Measurements from ENCODE around the gene DNAAF2.

DNAAF2 gene

DNA sequence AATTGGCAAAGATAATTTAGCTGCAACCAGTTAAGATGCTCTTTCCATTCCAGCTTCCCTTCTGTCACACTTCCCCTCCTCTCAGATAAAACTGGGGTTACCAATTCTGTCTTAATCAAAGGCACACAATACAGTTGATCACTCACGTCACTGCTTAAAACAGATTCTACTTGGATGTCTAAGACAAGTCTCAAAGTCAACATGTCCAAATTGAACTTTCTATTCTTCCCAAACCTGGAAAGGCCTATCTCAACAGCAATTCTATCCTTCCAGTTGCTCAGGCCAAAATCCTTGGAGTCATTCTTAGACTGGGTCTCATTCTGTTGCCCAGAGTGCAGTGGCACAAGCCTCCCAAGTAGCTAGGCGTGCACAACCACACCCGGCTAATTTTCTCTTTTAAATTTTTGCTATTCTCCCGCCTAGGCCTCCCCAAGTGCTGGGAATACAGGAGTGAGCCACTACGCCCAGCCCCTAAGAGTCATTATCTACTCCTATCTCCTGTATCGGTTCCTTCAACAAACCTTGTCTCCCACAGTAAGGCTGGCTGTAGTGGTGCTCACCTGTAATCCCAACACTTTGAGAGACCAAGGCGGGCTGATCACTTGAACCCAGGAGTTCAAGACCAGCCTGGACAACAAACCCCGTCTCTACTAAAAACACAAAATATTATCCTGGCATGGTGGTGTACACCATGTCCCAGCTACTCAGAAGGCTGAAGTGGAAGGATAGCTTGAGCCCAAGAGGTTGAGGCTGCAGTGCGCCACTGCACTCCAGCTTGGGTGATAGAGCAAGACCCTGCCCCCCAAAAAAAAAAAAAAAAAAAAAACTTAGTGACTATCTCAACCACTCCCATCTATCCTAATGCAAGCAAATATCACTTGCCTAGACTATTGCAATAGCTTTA, 53.6 kb downstream of the DNAAF2 start:
- DNase-seq (ENCODE audit: low read depth): peak; percentile 28
- TF ChIP-seq POLR2A (IDR thresholded peaks at IDR 0.05; ENCODE audit: extremely low read depth, insufficient read length): no peak
- TF ChIP-seq, protein P1, sequence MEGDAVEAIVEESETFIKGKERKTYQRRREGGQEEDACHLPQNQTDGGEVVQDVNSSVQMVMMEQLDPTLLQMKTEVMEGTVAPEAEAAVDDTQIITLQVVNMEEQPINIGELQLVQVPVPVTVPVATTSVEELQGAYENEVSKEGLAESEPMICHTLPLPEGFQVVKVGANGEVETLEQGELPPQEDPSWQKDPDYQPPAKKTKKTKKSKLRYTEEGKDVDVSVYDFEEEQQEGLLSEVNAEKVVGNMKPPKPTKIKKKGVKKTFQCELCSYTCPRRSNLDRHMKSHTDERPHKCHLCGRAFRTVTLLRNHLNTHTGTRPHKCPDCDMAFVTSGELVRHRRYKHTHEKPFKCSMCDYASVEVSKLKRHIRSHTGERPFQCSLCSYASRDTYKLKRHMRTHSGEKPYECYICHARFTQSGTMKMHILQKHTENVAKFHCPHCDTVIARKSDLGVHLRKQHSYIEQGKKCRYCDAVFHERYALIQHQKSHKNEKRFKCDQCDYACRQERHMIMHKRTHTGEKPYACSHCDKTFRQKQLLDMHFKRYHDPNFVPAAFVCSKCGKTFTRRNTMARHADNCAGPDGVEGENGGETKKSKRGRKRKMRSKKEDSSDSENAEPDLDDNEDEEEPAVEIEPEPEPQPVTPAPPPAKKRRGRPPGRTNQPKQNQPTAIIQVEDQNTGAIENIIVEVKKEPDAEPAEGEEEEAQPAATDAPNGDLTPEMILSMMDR (IDR thresholded peaks at IDR 0.05; ENCODE audit: low read depth, low read length): no peak
- no peak for TF ChIP-seq MYC (IDR thresholded peaks at IDR 0.05; ENCODE audit: low read depth, low read length)
- TF ChIP-seq, protein P2, sequence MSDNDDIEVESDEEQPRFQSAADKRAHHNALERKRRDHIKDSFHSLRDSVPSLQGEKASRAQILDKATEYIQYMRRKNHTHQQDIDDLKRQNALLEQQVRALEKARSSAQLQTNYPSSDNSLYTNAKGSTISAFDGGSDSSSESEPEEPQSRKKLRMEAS (IDR thresholded peaks at IDR 0.05; ENCODE audit: low read depth, low read length): no peak
- peak overlapping the region; percentile 8 for H3K4me3 ChIP-seq (ENCODE audit: low read depth, low read length)

DNA sequence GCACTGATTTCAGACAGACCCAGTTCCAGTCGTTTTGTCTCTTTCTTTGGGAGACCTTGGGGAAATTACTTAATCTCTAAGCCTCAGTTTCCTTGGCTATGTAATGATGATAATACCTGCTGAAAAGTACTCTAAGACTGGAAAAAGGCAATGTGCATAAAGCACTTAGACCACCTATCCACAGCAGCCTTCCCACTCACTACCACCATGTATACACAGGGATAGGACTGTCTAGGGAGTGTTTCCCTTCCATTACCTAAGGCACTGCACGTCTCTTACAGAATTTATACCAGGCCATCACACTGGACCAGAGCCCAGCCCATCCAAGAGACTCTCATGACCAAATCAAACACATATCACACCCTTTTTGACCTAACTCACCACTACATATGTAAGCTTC, 55.2 kb downstream of the DNAAF2 start:
- DNase-seq (ENCODE audit: low read depth): no peak
- no peak overlapping the region for H3K4me3 ChIP-seq (ENCODE audit: low read depth, low read length)
- TF ChIP-seq POLR2A (IDR thresholded peaks at IDR 0.05; ENCODE audit: extremely low read depth, insufficient read length) (no peak), MYC (IDR thresholded peaks at IDR 0.05; ENCODE audit: low read depth, low read length) (no peak)
- TF ChIP-seq, protein P1 (IDR thresholded peaks at IDR 0.05; ENCODE audit: low read depth, low read length): no peak
- TF ChIP-seq, protein P2 (IDR thresholded peaks at IDR 0.05; ENCODE audit: low read depth, low read length): no peak

DNA sequence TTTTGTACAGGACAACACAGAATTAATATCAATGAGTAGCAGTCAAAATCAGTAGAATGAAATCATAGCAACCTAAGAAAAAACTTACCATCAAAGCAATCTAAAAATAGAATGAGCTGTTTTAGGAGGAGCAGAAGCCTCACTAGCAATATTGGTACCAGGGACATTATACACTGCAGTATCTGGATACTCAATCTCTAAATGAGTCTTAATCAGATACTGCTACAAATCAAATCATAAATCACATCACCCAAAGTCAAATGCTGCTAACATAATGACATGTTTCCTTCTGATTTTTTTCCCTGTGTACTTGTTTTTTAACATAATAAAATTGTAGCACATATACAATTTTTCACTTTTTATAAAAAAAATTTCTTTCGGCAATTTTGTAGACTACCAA, 56.9 kb downstream of the DNAAF2 start:
- no peak for TF ChIP-seq POLR2A (IDR thresholded peaks at IDR 0.05; ENCODE audit: extremely low read depth, insufficient read length)
- TF ChIP-seq, protein P2 (IDR thresholded peaks at IDR 0.05; ENCODE audit: low read depth, low read length): no peak
- TF ChIP-seq, protein P1 (IDR thresholded peaks at IDR 0.05; ENCODE audit: low read depth, low read length): no peak
- TF ChIP-seq MYC (IDR thresholded peaks at IDR 0.05; ENCODE audit: low read depth, low read length): no peak
- H3K4me3 ChIP-seq (ENCODE audit: low read depth, low read length): no peak overlapping the region
- DNase-seq (ENCODE audit: low read depth): no peak
